ENCODE data around the gene FSTL5.

DNA sequence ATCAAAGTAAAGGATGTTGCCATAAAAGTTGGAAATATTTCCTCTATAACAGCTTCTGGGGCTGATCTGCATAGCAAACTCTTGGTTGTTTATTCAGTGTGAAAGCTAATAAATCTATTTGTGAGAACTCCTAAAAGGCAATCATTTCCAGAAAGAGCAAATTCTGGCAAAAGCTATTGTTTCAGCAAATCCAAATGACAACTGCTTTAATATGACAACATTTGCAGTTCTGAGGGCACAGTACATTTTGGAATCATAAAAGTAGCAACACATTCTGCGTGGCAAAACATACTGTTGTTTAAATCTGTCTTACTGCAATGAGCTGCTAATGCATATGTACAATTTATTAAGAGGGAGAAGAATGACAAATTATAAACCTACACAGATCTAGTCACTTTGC, 818.1 kb downstream of the FSTL5 start:
- TF ChIP-seq TAF1 (conservative IDR thresholded peaks at IDR 0.05) = no peak
- TF ChIP-seq, protein P1, sequence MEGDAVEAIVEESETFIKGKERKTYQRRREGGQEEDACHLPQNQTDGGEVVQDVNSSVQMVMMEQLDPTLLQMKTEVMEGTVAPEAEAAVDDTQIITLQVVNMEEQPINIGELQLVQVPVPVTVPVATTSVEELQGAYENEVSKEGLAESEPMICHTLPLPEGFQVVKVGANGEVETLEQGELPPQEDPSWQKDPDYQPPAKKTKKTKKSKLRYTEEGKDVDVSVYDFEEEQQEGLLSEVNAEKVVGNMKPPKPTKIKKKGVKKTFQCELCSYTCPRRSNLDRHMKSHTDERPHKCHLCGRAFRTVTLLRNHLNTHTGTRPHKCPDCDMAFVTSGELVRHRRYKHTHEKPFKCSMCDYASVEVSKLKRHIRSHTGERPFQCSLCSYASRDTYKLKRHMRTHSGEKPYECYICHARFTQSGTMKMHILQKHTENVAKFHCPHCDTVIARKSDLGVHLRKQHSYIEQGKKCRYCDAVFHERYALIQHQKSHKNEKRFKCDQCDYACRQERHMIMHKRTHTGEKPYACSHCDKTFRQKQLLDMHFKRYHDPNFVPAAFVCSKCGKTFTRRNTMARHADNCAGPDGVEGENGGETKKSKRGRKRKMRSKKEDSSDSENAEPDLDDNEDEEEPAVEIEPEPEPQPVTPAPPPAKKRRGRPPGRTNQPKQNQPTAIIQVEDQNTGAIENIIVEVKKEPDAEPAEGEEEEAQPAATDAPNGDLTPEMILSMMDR (IDR thresholded peaks at IDR 0.05; ENCODE audit: low read depth, low read length, missing input control) = no peak
- TF ChIP-seq RXRA (IDR thresholded peaks at IDR 0.05) = no peak
- TF ChIP-seq RAD21 (IDR thresholded peaks at IDR 0.05) = no peak
- TF ChIP-seq ATF3 (IDR thresholded peaks at IDR 0.05) = no peak
- TF ChIP-seq, protein P2, sequence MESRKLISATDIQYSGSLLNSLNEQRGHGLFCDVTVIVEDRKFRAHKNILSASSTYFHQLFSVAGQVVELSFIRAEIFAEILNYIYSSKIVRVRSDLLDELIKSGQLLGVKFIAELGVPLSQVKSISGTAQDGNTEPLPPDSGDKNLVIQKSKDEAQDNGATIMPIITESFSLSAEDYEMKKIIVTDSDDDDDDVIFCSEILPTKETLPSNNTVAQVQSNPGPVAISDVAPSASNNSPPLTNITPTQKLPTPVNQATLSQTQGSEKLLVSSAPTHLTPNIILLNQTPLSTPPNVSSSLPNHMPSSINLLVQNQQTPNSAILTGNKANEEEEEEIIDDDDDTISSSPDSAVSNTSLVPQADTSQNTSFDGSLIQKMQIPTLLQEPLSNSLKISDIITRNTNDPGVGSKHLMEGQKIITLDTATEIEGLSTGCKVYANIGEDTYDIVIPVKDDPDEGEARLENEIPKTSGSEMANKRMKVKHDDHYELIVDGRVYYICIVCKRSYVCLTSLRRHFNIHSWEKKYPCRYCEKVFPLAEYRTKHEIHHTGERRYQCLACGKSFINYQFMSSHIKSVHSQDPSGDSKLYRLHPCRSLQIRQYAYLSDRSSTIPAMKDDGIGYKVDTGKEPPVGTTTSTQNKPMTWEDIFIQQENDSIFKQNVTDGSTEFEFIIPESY (IDR thresholded peaks at IDR 0.05) = no peak
- no peak for TF ChIP-seq GABPA (IDR thresholded peaks at IDR 0.05 in 1 of 2, conservative IDR thresholded peaks at IDR 0.05 in 1 of 2)
- no peak for TF ChIP-seq JUND (IDR thresholded peaks at IDR 0.05)
- no peak for TF ChIP-seq SP1 (IDR thresholded peaks at IDR 0.05)
- TF ChIP-seq YY1 (IDR thresholded peaks at IDR 0.05) = no peak
